NCI-H1930 (cell line): ENCODE measurements around the gene SFXN4.
"Not testable (repeated sequence)": the region's sequence is repeated elsewhere in the genome, so short reads cannot be mapped to it uniquely, and the experiment has no call there.

Source experiments
- DNase-seq, 2 experiments: peaks; one replicate each; lab custom pipeline; 2025; lab: John Stamatoyannopoulos, UW

Gene SFXN4

DNA sequence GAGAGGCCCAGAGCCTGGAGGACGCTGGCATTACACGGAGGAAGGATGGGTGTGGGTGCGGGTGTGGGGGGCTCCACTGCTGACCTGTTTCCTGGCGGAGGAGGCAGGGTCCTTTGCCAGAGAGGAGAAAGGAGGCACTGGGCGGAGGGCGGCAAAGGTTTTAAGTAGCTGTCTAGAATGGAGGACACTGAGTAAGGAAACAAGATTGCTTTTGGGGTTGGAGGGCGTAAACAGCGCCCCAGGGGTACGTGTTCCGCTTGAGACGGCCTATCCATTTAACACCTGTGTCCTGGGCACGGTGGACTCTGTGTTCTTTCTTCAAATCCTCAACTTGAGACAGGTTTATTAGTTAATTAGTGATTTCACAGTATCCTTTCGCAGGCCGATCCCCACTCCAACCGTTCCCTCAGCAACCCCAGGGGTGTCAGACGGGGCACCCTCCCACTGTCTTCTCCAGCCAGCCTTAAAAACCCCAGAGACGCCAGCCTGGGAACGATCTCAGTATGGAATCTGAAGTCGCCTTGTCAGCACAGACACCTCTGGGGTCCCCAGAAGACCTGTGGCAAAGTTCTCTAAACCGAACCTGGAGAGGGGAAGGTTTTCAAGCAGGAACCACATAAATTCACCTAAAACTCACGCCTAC is 24.8 kb downstream of the SFXN4 start:
- no peak for DNase-seq

DNA sequence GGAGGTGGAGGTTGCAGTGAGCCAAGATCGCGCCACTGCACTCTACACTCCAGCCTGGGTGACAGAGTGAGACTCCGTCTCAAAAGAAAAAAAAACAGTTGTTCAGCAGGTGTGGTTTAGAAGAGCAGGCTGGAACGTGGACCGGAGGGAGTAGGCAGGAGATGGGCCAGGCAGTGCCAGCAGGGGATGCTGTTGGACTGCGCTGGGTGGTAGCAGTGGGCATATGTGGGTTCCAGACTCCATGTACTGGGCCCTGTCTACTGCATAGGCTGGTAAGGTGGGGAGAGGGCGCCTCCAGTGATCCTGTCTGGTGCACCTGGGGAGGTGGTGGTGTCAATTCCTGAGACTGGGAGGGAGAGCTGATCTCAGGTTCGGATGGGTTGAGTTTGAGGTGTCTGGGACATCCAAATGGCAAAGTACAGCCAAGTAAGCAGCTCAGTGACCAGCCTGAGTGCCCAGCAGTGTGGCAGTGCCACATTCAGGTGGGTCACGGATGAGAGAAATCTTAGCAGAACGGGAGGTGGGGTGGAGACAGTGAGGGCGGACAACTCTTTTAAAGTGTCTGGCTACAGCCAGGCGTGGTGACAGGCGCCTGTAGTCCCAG is 25.9 kb downstream of the SFXN4 start:
- DNase-seq: no peak

DNA sequence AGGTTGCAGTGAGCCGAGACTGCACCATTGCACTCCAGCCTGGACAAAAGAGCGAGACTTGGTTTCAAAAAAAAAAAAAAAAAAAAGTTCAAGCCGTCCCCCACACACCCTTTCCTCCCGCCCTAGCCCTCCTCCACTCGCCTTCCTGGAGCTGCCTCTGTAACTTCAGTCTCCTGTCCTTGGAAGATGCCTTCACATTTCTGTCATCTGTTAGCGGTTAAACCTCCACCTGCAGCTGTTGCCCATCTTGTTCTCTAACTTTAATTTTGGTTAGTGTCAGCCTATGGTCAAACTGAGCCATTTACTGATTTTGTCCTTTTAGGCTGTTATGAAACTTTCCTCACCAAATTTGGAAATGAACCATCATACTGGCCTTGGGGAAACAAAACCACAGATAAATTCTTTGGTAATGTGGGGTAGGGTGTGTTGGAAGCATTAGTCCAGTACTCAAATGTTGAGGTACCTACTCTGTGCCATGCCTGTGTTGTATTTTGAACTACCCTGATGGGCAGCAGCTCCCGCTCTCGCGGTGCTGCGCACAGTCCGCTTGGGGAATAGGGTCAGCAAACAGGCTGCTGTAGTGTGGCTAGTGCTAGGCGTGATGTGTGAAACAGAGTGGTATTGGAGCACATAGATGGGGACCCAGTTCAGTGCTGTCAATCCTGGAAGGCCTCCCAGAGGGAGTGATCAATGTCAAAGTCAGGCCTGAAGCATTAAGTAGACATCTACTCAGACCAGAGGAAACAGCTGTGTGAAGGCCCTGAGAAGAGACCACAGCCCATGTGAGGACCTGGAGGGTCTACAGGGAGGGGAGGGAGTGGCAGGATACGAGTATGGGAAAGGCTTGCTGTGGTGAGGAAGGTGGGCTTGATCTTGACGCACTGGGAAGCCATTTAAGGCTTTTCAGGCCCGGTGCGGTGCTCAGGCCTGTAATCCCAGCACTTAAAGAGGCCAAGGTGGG is 26.9 kb downstream of the SFXN4 start:
- DNase-seq: no peak

DNA sequence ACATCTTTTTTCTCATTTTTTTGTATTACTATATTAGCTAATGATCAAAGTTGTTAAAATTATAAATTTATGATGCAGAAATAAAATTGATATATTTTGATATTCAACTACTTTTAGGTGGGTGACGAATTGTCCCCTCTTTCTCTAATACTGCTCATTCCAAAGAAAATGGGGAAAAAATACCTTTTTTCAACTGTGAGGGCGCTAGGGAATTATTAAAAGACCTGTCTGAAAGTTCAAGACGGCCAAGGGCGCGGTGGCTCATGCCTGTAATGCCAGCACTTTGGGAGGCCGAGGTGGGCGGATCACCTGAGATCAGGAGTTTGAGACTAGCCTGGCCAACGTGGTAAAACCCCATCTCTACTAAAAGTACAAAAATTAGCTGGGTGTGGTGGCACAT is 27.6 kb downstream of the SFXN4 start:
- not testable (repeated sequence) for DNase-seq

DNA sequence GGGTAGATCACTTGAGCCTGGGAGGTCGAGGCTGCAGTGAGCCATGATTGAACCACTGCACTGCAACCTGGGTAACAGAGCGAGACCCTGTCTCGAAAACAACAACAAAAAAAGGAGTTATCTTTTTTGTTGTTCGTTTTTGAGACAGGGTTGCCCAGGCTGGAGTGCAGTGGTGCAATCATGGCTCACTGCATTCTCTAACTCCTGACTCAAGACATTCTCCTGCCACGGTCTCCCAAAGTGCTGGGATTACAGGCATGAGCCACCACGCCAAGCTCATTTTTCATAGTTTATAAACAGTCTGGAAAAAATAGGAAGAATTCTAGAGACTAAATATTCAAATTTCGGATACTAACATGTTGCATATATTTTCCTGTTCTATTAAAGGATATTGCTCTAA is 29.4 kb downstream of the SFXN4 start:
- no peak for DNase-seq

DNA sequence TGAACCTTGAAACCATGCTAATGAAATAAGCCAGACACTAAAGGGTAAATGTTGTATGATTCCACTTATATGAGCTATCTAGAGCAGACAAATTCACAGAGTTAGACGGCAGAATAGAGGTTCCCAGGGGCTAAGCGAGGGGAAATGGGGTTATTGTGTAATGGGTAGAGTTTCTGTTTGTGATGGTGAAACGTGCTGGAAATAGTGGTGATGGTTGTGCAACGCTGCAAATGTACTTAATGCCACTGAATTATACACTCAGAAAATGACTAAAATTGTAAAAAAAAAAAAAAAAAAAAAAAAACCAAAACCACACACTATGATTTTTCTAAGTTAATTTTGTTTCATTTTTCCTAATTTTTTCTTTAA is 30.0 kb downstream of the SFXN4 start:
- DNase-seq: no peak

DNA sequence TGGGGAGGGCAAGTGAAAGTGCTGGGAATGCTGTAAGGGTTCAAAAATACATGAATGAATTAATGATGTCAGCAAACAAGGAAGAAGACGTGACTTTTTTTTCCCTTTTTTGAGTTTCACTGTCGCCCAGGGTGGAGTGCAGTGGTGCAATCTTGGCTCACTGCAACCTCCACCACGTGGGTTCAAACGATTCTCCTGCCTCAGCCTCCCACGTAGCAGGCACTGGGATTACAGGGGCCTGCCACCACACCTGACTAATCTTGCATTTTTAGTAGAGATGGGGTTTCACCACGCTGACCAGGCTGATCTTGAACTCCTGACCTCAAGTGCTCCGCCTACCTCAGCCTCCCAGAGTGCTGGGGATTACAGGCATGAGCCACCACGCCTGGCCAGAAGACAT is 31.6 kb downstream of the SFXN4 start:
- DNase-seq: no peak

DNA sequence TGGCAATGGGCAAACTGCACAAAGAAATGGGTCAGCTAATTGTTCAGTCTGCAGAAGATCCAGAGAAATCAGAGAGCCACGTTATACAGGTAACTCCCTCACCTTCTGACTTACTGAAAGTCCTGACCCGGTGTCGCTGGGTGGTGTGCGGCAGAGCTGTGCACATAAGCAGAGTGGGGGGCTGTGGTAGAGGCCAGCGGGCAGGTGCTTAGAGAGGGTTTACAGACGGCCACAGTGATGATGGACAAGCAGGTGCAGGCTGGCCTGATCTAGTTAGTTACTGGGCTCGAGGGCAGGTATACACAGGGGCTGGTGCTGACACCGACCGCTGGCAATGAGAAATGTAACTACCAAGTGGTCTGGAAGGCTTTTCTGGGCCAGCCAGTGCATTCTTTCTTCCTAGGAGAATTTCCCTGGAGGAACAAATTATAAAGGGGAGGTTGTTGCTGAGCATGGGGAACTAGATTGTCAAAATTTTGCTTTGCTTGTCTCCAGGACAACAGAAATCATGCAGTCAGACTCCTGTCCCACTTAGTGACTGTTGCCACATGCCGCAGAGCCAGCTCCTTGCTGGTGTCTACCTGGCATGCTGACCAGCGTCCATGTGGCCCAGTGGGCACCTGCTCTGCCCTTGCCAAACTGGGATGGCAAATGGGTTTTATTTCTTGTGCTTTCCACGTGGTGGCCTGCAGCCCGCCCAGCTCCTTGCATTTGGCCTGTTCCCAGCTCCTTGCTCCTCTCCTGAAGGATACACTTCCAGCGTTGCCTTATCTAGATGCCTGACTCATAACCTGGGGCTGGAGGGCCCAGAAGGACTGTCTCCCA is 32.8 kb downstream of the SFXN4 start:
- no peak for DNase-seq

DNA sequence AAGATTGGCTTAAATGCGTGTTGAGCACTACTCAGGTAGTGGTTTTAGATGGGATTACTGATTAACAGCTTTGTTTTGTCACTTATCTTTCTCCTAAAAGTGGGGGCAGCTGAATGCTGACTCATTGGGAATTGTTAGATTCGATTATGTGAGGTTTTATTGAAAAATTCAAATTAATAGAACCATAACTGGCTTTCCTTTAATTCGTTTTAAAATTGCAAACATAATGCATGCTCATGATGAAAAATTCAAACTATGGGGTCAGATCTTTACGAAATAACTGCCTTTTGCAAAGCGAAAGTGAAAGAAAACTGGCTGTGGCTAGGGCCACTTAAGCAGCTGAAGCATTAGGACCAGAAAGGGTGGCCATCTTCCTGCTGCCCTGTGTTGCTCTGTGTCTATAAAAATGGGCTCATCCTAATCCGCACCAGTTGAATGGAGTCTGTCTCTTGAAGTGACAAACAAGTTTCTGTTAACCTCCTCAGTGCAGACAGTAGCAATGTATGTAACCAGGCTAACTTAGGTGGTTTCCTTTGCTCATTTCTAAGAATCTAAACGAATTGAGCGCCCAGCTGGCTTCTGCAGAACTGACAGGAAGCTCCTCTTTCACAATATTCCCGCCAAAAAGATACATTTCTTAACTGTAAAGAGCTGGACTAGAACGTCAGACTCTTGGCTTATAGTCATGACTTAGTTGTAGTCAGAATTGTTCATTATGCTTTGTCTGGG is 33.8 kb downstream of the SFXN4 start:
- no peak for DNase-seq

DNA sequence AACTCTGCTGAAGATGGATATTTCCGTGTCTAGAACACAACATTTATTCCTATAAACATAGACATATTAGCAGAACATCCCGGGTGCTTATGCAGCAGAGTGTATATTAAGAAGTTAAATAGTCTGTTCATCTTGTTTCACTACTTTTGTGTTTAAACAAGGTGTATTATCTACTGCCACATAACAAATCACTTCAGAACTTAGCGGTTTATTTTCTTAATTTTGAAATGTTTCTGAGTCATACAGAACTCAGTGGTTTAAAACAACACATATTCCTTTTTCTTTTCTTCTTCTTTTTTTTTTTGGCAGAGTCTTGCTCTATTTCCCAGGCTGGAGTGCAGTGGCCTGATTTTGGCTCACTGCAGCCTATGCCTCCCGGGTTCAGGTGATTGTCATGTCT is 35.8 kb downstream of the SFXN4 start:
- no peak for DNase-seq

DNA sequence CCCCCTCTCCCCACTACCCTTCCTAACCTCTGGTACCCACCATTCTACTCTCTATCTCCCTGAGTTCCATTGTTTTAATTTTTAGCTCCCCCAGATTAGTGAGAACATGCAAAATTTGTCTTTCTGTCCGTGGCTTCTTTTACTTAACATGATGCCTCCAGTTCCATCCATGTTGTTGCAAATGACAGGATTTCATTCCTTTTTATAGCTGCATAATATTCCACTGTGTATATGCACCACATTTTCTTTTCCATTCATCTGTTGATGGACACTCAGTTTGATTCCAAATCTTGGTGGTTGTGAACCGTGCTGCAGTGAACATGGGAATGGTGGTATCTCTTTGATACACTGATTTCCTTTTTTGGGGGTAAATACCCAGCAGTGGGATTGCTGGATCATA is 39.6 kb downstream of the SFXN4 start:
- no peak for DNase-seq

DNA sequence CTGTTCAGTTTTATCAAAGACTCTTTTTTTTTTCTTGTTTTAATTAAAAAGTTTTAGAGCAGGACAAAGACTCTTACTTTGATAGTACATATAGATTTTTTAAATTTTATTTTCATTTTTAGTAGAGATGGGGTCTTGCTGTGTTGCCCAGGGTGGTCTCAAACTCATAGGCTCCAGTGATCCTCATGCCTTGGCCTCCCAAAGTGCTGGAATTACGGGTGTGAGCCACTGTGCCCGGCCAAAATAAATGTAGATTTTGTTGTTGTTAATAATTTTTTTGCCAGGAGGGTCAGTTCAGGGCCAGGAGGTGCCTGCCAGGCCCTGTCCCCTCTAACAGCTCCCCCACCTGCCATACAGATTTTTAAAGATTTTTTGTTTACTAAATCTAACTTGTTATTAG is 44.6 kb downstream of the SFXN4 start:
- no peak for DNase-seq

DNA sequence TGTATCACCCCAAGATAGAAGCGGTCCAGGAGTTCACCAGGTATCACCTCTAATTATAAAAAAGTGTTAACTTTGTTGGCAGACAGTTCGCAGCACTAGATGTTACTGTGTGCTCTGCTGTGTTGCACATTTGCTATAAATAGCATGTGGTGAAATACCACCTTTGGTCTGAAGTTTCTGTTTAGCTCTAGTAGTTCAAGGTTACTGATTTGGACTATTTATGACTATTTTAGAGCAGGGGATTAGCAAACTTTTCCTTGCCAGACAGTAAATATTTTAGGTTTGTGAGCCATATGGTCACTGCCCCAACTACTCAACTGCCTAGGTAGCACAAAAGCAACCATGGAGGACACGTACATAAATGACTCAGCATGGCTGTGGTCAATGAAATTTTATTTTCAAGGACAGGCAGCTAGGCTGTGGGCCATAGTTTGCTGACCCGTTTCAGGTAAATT is 45.1 kb downstream of the SFXN4 start:
- no peak for DNase-seq

DNA sequence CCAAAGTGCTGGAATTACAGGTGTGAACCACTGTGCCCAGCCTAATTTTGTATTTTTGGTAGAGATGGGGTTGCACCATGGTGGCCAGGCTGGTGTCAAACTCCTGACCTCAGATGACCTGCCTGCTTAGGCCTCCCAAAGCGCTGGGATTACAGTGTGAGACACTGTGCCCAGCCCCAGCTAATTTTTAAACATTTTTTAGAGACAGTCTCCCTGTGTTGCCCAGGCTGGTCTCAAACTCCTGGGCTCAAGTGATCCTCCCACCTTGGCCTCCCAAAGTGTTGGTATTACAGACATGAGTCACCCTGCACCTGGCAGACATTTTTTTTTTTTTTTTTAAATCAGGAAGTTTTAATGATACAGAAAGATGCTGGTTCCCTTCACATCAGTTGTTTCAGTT is 46.1 kb downstream of the SFXN4 start:
- DNase-seq: no peak

DNA sequence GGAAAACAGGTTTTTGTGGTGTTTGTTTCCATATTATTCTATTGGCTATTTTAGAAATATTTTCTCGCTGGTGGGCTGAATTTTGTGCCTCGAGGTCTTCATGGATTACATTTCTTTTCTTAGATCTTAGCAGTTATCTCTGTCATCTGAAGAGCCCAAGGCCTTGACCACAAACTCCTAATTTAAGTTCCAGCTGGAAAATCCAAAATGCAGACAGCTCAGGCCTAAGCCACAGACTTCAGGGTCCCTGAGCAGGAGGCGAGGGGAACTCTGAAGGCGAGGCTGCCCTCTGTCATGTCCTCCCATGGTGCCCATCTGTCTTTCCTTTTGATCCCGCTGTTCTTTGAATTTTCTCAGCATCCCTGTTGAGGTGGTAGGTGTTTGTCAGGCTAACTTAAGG is 47.3 kb downstream of the SFXN4 start:
- no peak for DNase-seq

DNA sequence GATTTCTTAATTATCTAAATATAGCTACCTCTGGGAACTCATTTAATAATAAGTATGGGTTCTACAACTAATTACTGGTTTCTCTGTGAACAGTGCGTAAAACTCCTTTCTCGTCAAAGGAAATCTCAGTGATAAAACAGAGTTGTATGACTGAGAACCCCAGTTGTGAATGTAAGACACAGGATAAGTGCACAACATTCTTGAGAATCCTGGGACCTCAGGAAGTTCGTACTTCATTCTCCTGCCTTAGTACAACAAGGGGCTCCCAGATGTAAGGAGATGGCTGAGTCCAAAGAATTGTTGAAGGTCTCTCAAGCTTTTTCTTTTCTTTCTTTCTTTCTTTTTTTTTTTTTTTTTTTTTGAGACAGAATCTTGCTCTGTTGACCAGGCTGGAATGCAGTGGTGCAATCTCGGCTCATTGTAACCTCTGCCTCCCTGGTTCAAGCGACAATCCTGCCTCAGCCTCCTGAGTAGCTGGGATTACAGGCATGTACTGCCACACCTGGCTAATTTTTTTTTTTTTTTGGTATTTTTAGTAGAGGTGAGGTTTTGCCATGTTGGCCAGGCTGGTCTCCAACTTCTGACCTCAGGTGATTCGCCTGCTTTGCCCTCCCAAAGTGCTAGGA is 49.1 kb downstream of the SFXN4 start:
- DNase-seq: no peak

DNA sequence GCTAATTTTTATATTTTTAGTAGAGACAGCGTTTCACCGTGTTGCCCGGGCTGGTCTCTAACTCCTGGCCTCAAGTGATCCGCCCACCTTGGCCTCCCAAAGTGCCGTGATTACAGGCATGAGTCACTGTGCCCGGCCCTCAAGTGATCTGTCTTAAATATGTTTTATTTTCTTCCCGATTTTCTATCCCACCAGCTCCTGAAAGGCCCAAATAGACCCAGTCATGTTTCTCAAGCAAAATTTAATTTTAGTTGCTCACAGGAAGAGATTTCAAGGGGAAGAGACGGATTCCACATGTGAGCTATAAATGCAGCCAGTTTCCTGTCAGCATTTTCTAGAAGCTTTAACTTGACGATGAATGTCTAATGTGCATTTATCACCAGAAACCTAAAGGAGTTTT is 49.6 kb downstream of the SFXN4 start:
- DNase-seq: no peak

DNA sequence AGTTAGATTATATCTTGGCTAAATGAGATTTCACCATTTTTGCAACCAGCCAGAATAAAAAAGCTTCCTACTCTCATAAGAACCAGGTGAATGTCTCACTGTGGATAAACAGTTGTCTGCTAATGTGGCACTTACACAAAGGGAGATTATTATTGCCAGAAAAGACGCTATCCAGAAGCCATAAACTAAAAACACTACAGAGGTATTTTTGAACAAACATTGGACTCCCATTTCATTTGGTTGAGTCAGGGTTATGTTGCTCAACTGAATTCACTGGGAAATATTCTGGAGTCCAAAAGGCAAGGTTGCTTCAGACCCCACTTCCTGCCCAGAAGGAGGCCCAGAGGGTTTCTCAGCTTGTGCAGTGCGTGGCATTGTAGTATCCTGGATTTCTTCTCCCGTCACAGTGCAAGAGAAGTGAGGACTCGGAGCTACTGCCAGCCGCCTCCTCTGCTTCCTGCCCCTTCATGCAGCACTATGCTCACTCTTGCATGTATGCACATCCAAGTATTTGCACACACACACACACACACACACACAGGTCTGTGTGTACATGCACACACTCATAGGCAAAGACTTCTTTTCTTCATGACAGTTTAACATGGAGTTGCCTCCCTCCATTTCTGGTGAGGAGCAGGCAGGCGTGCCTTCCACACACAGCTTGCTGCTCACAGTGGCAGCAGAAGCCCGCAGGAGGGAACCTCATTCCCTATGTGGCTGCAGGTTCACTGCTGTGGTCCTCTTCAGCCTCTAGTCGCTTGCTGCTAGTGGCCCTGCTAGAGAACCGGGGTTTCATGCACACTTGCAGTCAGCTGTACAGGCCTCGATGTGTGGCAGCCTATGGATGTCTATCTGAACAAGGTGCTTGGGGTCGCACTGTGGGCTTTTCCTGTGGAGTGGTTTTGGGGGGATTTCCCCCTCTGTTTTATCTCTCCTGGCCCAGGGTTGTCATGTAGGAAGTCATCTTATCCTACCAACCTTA is 51.5 kb downstream of the SFXN4 start:
- no peak for DNase-seq

DNA sequence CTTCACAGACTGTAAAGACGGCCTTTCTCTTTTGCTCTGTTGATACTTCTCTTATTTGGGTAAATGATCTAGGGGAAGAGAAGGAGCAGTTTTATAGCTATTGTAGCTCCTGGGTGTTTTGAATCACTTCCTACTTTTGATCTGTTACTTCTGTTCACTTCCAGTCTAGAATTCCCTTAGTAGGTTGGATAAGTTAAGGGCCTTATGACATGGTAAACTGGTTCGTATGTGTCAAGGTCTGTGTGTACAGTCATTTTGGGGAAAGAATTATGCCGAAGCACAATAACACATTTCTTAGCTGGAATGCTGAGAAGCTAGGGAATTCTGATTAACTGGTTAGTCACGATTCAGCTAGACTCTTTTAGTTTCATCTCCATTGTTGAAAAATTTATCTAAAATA is 53.5 kb downstream of the SFXN4 start:
- no peak for DNase-seq

DNA sequence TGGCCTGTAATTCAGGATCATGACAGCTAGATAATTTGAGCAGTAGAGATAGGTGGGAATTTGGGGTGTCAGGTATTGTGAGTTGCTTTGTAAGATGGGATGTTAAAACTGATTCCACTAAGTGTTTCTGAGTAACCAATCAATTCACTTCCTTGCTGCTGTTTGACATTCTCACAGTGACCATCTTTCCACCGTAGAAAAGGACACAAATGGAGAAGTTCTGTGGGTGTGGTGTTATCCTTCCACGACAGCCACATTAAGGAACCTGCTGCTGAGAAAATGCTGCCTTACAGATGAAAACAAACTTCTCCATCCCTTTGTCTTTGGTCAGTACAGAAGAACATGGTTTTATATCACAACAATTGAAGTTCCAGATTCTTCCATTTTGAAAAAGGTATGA is 57.7 kb downstream of the SFXN4 start:
- not testable (repeated sequence) for DNase-seq
